ENCODE measurements around the gene ACBD6.

Gene ACBD6

DNA sequence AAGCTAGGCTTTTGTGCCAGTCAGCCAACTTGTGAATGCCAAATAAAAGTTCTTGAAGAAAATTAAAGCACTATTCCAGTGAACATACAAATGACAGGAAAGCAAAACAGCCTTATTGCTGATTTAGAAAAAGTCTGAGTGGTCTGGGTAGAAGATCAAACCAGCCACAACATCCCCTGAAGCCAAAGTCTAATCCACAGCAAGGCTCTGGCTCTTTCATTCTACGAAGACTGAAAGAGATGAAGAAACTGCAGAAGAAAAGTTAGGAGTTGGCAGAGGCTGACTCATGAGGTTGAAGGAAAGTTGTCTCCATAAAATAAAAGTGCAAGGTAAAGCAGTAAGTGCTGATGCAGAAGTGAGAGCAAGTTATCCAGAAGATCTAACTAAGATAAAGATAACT lies 206.4 kb downstream of the ACBD6 start:
- no peak for DNase-seq (ENCODE audit: low read depth)

GRCh38 chr1:180294711-180295110 lies 207.7 kb downstream of the ACBD6 start:
- no peak for DNase-seq (ENCODE audit: low read depth)

DNA sequence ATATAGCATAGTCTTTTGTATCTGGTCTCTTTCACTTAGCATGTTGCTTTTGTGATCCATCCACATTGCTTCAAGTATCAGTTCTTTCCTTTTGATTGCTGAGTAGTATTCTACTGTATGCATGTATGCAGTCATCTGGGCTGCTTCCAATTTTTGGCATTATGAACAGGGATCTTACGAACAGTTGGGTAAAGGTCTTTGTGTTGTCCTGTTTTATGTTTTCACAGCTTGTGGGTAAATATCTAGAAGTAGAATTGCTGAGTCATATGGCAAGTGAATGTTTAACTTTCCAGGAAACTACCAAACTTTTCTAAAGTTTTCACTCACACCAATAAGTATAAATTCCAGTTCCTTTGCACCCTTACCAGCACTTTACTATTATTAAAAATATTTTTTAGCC lies 211.4 kb downstream of the ACBD6 start:
- no peak for DNase-seq (ENCODE audit: low read depth)

- DNase-seq (ENCODE audit: low read depth): no peak
Measured at GRCh38 chr1:180290265-180291001, 211.9 kb downstream of the ACBD6 start.

GRCh38 chr1:180288940-180289339 lies 213.4 kb downstream of the ACBD6 start:
- DNase-seq (ENCODE audit: low read depth): no peak

GRCh38 chr1:180287988-180288705 lies 214.2 kb downstream of the ACBD6 start:
- no peak for DNase-seq (ENCODE audit: low read depth)

- DNase-seq (ENCODE audit: low read depth): no peak
Measured at GRCh38 chr1:180286417-180286816, 216.0 kb downstream of the ACBD6 start.

- no peak for DNase-seq (ENCODE audit: low read depth)
Measured at GRCh38 chr1:180283098-180283497, 219.3 kb downstream of the ACBD6 start.

- DNase-seq (ENCODE audit: low read depth): no peak
Measured at GRCh38 chr1:180282401-180283044, 219.9 kb downstream of the ACBD6 start.

GRCh38 chr1:180281490-180281889 lies 220.9 kb downstream of the ACBD6 start:
- no peak for DNase-seq (ENCODE audit: low read depth)

DNA sequence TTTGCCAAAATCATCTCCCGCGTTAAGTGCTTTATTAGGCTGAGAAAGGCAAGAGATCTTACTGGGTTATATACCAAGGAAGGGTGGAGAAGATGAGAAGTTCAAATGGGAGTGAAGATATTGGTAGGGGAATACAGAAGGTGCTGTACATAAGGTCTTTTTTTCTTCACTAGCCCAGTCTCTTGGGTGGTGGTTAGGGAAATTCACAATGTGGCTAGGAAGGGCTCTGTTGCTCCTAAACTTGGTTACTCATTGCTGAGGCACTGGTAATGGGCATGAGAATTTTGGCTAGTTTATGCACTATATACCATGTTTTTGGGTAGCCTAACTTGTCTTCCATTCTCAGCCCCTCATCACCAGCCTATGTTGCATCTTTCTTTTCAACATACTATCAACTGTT lies 221.8 kb downstream of the ACBD6 start:
- DNase-seq (ENCODE audit: low read depth): no peak

GRCh38 chr1:180279651-180280050 lies 222.7 kb downstream of the ACBD6 start:
- DNase-seq (ENCODE audit: low read depth): no peak

- no peak for DNase-seq (ENCODE audit: low read depth)
Measured at GRCh38 chr1:180278596-180279395, 223.6 kb downstream of the ACBD6 start.

GRCh38 chr1:180278194-180278515 lies 224.2 kb downstream of the ACBD6 start:
- DNase-seq (ENCODE audit: low read depth): no peak

- no peak for DNase-seq (ENCODE audit: low read depth)
Measured at GRCh38 chr1:180277476-180278193, 224.7 kb downstream of the ACBD6 start.

DNA sequence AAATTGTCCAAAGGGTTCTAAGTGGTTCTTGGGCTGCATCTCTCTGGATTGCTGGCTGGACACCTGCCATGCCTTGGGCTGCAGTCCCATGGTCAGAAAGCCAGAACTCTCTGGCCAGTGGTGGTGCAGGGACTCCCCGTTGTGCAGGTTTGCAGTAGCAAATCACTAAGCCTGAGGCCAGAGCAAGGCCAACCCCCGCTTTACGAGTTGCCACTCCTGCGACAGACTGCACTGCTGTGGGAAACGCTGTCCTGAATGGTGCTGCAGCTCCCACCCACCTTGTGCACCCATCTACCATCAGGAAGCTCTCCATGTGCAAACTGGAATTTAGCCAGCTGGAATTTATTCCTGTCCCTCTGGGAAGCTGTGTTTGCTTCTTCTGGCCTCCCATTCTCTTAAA lies 226.7 kb downstream of the ACBD6 start:
- no peak for DNase-seq (ENCODE audit: low read depth)

GRCh38 chr1:180274221-180274620 lies 228.2 kb downstream of the ACBD6 start:
- no peak for DNase-seq (ENCODE audit: low read depth)

DNA sequence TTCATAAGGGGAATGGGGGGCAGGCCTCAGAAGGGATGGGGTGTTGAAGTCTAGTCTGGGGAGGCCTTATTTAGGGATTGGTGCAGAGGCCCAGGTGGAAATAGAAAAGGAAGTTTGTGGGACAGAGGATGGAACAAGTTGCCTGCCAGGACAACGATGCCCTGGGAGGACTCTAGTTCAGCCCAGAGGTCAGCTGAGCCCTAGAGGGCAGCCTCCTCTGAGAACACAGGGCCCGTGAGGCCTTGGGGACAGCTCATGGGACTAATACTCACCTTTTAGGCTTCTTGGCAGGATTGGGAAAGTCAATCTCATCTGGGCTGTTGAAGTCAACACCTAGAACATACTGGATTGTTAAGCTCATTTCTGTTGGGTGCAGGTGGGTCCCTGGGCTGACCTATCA lies 229.3 kb downstream of the ACBD6 start:
- no peak for DNase-seq (ENCODE audit: low read depth)

- DNase-seq (ENCODE audit: low read depth): no peak
Measured at GRCh38 chr1:180272395-180272794, 230.0 kb downstream of the ACBD6 start.

- DNase-seq (ENCODE audit: low read depth): no peak
Measured at GRCh38 chr1:180271272-180272255, 230.8 kb downstream of the ACBD6 start.
